C4-2B (cell line): Measurements from ENCODE around the gene TMEM72.

Source experiments
- ZFX ChIP-seq: fragments of 450-650 bp; IDR thresholded peaks from 2 replicates; pipeline ENCODE4 v1.6.1; 2017
- TF ChIP-seq, protein P1 (sequence below): fragments of 450-650 bp; conservative IDR thresholded peaks from 2 replicates; pipeline ENCODE4 v1.5.1; 2017; ENCODE audit warnings: mild to moderate bottlenecking

- TF ChIP-seq, protein P1, sequence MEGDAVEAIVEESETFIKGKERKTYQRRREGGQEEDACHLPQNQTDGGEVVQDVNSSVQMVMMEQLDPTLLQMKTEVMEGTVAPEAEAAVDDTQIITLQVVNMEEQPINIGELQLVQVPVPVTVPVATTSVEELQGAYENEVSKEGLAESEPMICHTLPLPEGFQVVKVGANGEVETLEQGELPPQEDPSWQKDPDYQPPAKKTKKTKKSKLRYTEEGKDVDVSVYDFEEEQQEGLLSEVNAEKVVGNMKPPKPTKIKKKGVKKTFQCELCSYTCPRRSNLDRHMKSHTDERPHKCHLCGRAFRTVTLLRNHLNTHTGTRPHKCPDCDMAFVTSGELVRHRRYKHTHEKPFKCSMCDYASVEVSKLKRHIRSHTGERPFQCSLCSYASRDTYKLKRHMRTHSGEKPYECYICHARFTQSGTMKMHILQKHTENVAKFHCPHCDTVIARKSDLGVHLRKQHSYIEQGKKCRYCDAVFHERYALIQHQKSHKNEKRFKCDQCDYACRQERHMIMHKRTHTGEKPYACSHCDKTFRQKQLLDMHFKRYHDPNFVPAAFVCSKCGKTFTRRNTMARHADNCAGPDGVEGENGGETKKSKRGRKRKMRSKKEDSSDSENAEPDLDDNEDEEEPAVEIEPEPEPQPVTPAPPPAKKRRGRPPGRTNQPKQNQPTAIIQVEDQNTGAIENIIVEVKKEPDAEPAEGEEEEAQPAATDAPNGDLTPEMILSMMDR, result no peak
- no peak for TF ChIP-seq ZFX
These were observed 28.7 kb downstream of the TMEM72 start for GRCh38 chr10:44939691-44940401.
